Measurements from ENCODE around the gene PML. TPM values are rescaled to one million over a fixed set of nuclear protein-coding genes. Genes with fewer than 3 reads are reported as not detected.
A peak's percentile ranks its signal among the peaks of the same experiment; 100 is the strongest.

PML gene
- total RNA-seq, 1 donor from 2014 or later = 227 TPM

- peak in 1 of 2 donors; percentile 35 for DNase-seq (ENCODE audit: low spot score in 2 of 2)
- no peak for TF ChIP-seq CTCF (IDR thresholded peaks at IDR 0.05)
- intact Hi-C loops (cut with DNase I) = no loop called here
- Histone ChIP-seq H3K4me3 (no peak overlapping the region), H3K9me3 (no peaks in the 10 kb centered on the region), H3K27ac (no peak overlapping the region), H3K27me3 (no peaks in the 10 kb centered on the region), H3K4me1 (no peaks in the 10 kb centered on the region), H3K36me3 (peaks cover 41 to 66% of the 10 kb centered on the region in 2 donors)
Observed at GRCh38 chr15:74022706-74023470, 28.4 kb downstream of the PML start.

- H3K27ac ChIP-seq = no peak overlapping the region
Observed at GRCh38 chr15:74024687-74025086, 30.2 kb downstream of the PML start.

GRCh38 chr15:74025436-74025835, 30.9 kb downstream of the PML start:
- no peak for TF ChIP-seq CTCF (IDR thresholded peaks at IDR 0.05)
- H3K4me1 ChIP-seq = no peaks in the 10 kb centered on the region
- no peak overlapping the region for H3K4me3 ChIP-seq
- H3K27ac ChIP-seq = peak overlapping the region in 1 of 2 donors; percentile 29
- no peaks in the 10 kb centered on the region for H3K9me3 ChIP-seq
- intact Hi-C loops (cut with DNase I) = no loop called here
- no peaks in the 10 kb centered on the region for H3K27me3 ChIP-seq
- peaks cover 51 to 61% of the 10 kb centered on the region in 2 donors for H3K36me3 ChIP-seq
- peak in 1 of 2 donors; percentile 47 for DNase-seq (ENCODE audit: low spot score in 2 of 2)

More at GRCh38 chr15:74024687-74025086, 30.2 kb downstream of the PML start:
- DNase-seq (ENCODE audit: low spot score in 2 of 2) = peak in 1 of 2 donors; percentile 59
- Histone ChIP-seq H3K9me3 (no peaks in the 10 kb centered on the region), H3K27me3 (no peaks in the 10 kb centered on the region), H3K4me1 (no peaks in the 10 kb centered on the region), H3K4me3 (no peak overlapping the region), H3K36me3 (peaks cover 49 to 61% of the 10 kb centered on the region in 2 donors)
- no peak for TF ChIP-seq CTCF (IDR thresholded peaks at IDR 0.05)
- intact Hi-C loops (cut with DNase I) = no loop called here

GRCh38 chr15:74027688-74028087, 33.2 kb downstream of the PML start:
- Histone ChIP-seq H3K4me1 (no peaks in the 10 kb centered on the region), H3K27me3 (no peaks in the 10 kb centered on the region), H3K27ac (no peak overlapping the region), H3K9me3 (no peaks in the 10 kb centered on the region), H3K4me3 (no peak overlapping the region), H3K36me3 (peaks cover 58 to 59% of the 10 kb centered on the region in 2 donors)
- DNase-seq (ENCODE audit: low spot score in 2 of 2) = peak in 1 of 2 donors; percentile 13
- intact Hi-C loops (cut with DNase I) = no loop called here
- no peak for TF ChIP-seq CTCF (IDR thresholded peaks at IDR 0.05)

GRCh38 chr15:74028646-74029045, 34.1 kb downstream of the PML start:
- Histone ChIP-seq H3K27me3 (no peaks in the 10 kb centered on the region), H3K36me3 (peaks cover 58 to 59% of the 10 kb centered on the region in 2 donors), H3K9me3 (no peaks in the 10 kb centered on the region), H3K27ac (no peak overlapping the region), H3K4me1 (no peaks in the 10 kb centered on the region), H3K4me3 (no peak overlapping the region)
- DNase-seq (ENCODE audit: low spot score in 2 of 2) = no peak
- TF ChIP-seq CTCF (IDR thresholded peaks at IDR 0.05) = no peak
- intact Hi-C loops (cut with DNase I) = no loop called here
